H1 (cell line): ENCODE results near the gene SOBP. TPM values are rescaled to one million over a fixed set of nuclear protein-coding genes. Genes with fewer than 3 reads are reported as not detected.

Experiments
- CTCF ChIA-PET: fragments of 300-600 bp; sonication (Branson Sonifier 250); formaldehyde crosslinking; loops from one replicate; lab custom pipeline; 2021; ENCODE audit not compliant: partially characterized antibody; lab: Charles Lee
- POLR2A ChIA-PET: fragments of 300-600 bp; sonication (Branson Sonifier 250); formaldehyde crosslinking; loops from one replicate; lab custom pipeline; 2021; ENCODE audit warnings: inconsistent platforms; ENCODE audit not compliant: partially characterized antibody; lab: Charles Lee
- DNase-seq, 2 experiments: peaks; one replicate each; pipeline versions ENCODE4 v3.0.0 to v3.0.0-alpha.2; 2010 to 2022; ENCODE audit warnings: low spot score in 2 of 2, low read depth in 1 of 2, mixed read lengths in 1 of 2
- FAIRE-seq: peaks from 2 replicates; lab custom pipeline; 2011; peaks lifted over from hg19 to GRCh38; lab: Jason Lieb, UNC
- H2AFZ ChIP-seq: 2 replicates; pipeline ENCODE4 v1.8.1; 2012; ENCODE audit warnings: low read length, inconsistent platforms
- H2AK5ac ChIP-seq: 2 replicates; pipeline ENCODE4 v1.6.1; 2013; ENCODE audit warnings: low read depth, low read length
- H2BK120ac ChIP-seq: replicated peaks from 2 replicates; pipeline ENCODE3; 2013; ENCODE audit warnings: low read depth, low read length, inconsistent platforms
- H2BK12ac ChIP-seq: 2 replicates; pipeline ENCODE4 v1.6.1; 2013; ENCODE audit warnings: low read depth, low read length
- H2BK15ac ChIP-seq: 2 replicates; pipeline ENCODE4 v1.6.1; 2013; ENCODE audit warnings: low read length
- H2BK20ac ChIP-seq: 2 replicates; pipeline ENCODE4 v1.6.1; 2013; ENCODE audit warnings: low read length
- H2BK5ac ChIP-seq: 2 replicates; pipeline ENCODE4 v1.6.1; 2013; ENCODE audit warnings: low read depth, low read length
- H3K14ac ChIP-seq: 2 replicates; pipeline ENCODE4 v1.6.1; 2013; ENCODE audit warnings: inconsistent platforms; ENCODE audit not compliant: insufficient read length
- H3K18ac ChIP-seq: 2 replicates; pipeline ENCODE4 v1.6.1; 2013; ENCODE audit warnings: low read length; ENCODE audit errors: extremely low read depth
- H3K23ac ChIP-seq: 2 replicates; pipeline ENCODE4 v1.6.1; 2013; ENCODE audit warnings: inconsistent platforms; ENCODE audit not compliant: insufficient read length
- H3K23me2 ChIP-seq: 2 replicates; pipeline ENCODE4 v1.6.1; 2013; ENCODE audit warnings: low read depth, low read length
- H3K27ac ChIP-seq: 2 replicates; pipeline ENCODE4 v1.6.1; 2011; ENCODE audit warnings: low read depth, low read length, inconsistent platforms
- H3K27me3 ChIP-seq, 4 experiments: replicated peaks in 1 of 4; 1 replicate in 1 of 4; 2 replicates in 3 of 4; pipeline versions ENCODE4 v1.6.1 to v1.8.1; 2011 to 2013; ENCODE audit warnings: low read length in 3 of 4, mild to moderate bottlenecking in 3 of 4, inconsistent platforms in 2 of 4, mixed read lengths in 2 of 4, moderate library complexity in 1 of 4; ENCODE audit not compliant: control insufficient read depth in 3 of 4, insufficient read depth in 3 of 4; ENCODE audit errors: extremely low read depth in 1 of 4
- H3K36me3 ChIP-seq, 4 experiments: 2 replicates each; pipeline versions ENCODE4 v1.6.1 to v1.8.1; 2011 to 2013; ENCODE audit warnings: mild to moderate bottlenecking in 4 of 4, low read length in 3 of 4, moderate library complexity in 2 of 4, control low read depth in 1 of 4, inconsistent platforms in 1 of 4; ENCODE audit not compliant: insufficient read depth in 4 of 4, control insufficient read depth in 2 of 4
- H3K4ac ChIP-seq: replicated peaks from 2 replicates; pipeline ENCODE3; 2013; ENCODE audit warnings: low read length, low read depth, mixed read lengths, inconsistent platforms; ENCODE audit not compliant: insufficient read length
- H3K4me1 ChIP-seq, 4 experiments: replicated peaks in 1 of 4; 1 replicate in 1 of 4; 2 replicates in 3 of 4; pipeline versions ENCODE4 v1.6.1 to v1.8.1; 2011 to 2013; ENCODE audit warnings: low read length in 3 of 4, inconsistent platforms in 2 of 4, mixed read lengths in 1 of 4; ENCODE audit not compliant: insufficient read depth in 4 of 4, control insufficient read depth in 3 of 4
- H3K4me2 ChIP-seq, 2 experiments: 2 replicates each; pipeline versions ENCODE4 v1.6.1 to v1.8.1; 2011 to 2013; ENCODE audit warnings: low read depth in 2 of 2, low read length in 2 of 2, control low read depth in 1 of 2, inconsistent platforms in 1 of 2, mild to moderate bottlenecking in 1 of 2; ENCODE audit not compliant: insufficient read depth in 1 of 2
- H3K4me3 ChIP-seq, 4 experiments: fragments of 200-600, 300-600 bp in 1 of 4; sonication (generic), shearing (Covaris generic), sonication (Bioruptor Twin) in 1 of 4; 2 replicates each; pipeline versions ENCODE4 v1.5.1 to v1.8.1; 2011 to 2016; ENCODE audit warnings: low read length in 4 of 4, low read depth in 3 of 4, control low read depth in 2 of 4, inconsistent platforms in 2 of 4, mild to moderate bottlenecking in 2 of 4, mixed read lengths in 1 of 4, moderate library complexity in 1 of 4; ENCODE audit not compliant: insufficient read depth in 2 of 4; ENCODE audit errors: extremely low read depth in 1 of 4
- H3K56ac ChIP-seq: replicated peaks from 2 replicates; pipeline ENCODE3; 2013; ENCODE audit warnings: low read depth, mild to moderate bottlenecking, mixed read lengths, low read length, inconsistent platforms; ENCODE audit not compliant: insufficient read length
- H3K79me1 ChIP-seq: 2 replicates; pipeline ENCODE4 v1.6.1; 2013; ENCODE audit warnings: low read depth, low read length, control low read depth
- H3K79me2 ChIP-seq, 2 experiments: 2 replicates each; pipeline versions ENCODE4 v1.6.1 to v1.8.1; 2012 to 2013; ENCODE audit warnings: low read length in 2 of 2, mild to moderate bottlenecking in 2 of 2, inconsistent platforms in 1 of 2; ENCODE audit not compliant: insufficient read depth in 2 of 2, control insufficient read depth in 1 of 2
- H3K9ac ChIP-seq, 4 experiments: replicated peaks in 1 of 4; 1 replicate in 1 of 4; 2 replicates in 3 of 4; pipeline versions ENCODE4 v1.6.1 to v1.8.1; 2011 to 2013; ENCODE audit warnings: low read depth in 3 of 4, low read length in 3 of 4, control low read depth in 2 of 4, mild to moderate bottlenecking in 2 of 4, moderate library complexity in 2 of 4, inconsistent platforms in 1 of 4; ENCODE audit errors: extremely low read depth in 1 of 4
- H3K9me3 ChIP-seq, 2 experiments: 2 replicates each; pipeline versions ENCODE4 v1.6.1 to v1.8.1; 2012 to 2013; ENCODE audit warnings: mild to moderate bottlenecking in 2 of 2, moderate library complexity in 2 of 2, control low read depth in 1 of 2, inconsistent platforms in 1 of 2, low read depth in 1 of 2, low read length in 1 of 2, mixed read lengths in 1 of 2; ENCODE audit not compliant: insufficient read depth in 2 of 2
- H4K20me1 ChIP-seq, 2 experiments: replicated peaks in 1 of 2; 2 replicates each; pipeline versions ENCODE3 to v1.8.1; 2011 to 2013; ENCODE audit warnings: inconsistent platforms in 2 of 2, low read length in 2 of 2, mild to moderate bottlenecking in 1 of 2; ENCODE audit not compliant: insufficient read depth in 2 of 2, control insufficient read depth in 1 of 2
- H4K5ac ChIP-seq: 2 replicates; pipeline ENCODE4 v1.6.1; 2013; ENCODE audit warnings: low read length, low read depth, mixed read lengths, inconsistent platforms; ENCODE audit not compliant: insufficient read length
- H4K8ac ChIP-seq: 2 replicates; pipeline ENCODE4 v1.8.0; 2013; ENCODE audit warnings: mild to moderate bottlenecking, moderate library complexity, low read length, inconsistent platforms; ENCODE audit not compliant: insufficient read depth; ENCODE audit errors: extremely low read depth
- H4K91ac ChIP-seq: replicated peaks from 2 replicates; pipeline ENCODE3; 2013; ENCODE audit warnings: low read length, mixed read lengths, inconsistent platforms; ENCODE audit not compliant: insufficient read length
- CBX8 ChIP-seq: fragments of 300-800, 300-1000 bp; sonication (generic); IDR thresholded peaks from 2 replicates; pipeline ENCODE4 v1.7.1; 2016; ENCODE audit warnings: low read depth, low read length, borderline replicate concordance
- CREB1 ChIP-seq: IDR thresholded peaks from 2 replicates; pipeline ENCODE4 v1.6.1; 2012; ENCODE audit warnings: inconsistent platforms
- CTBP2 ChIP-seq: IDR thresholded peaks from 2 replicates; pipeline ENCODE4 v1.7.0; 2011; ENCODE audit warnings: borderline replicate concordance, mild to moderate bottlenecking, moderate library complexity, mixed read lengths, low read length; ENCODE audit not compliant: insufficient read depth, insufficient read length
- GABPA ChIP-seq: IDR thresholded peaks from 2 replicates; pipeline ENCODE4 v1.6.1; 2011; ENCODE audit warnings: mild to moderate bottlenecking, low read length, moderate library complexity, borderline replicate concordance; ENCODE audit not compliant: insufficient read depth
- GTF2F1 ChIP-seq: IDR thresholded peaks from 2 replicates; pipeline ENCODE4 v1.6.1; 2012; ENCODE audit warnings: low read depth, low read length, improper control_type of control experiment, borderline replicate concordance
- KDM4A ChIP-seq: IDR thresholded peaks from one replicate; pipeline ENCODE4 v1.7.1; 2012; ENCODE audit warnings: low read depth, mild to moderate bottlenecking, moderate library complexity, low read length, inconsistent platforms; ENCODE audit not compliant: severe bottlenecking
- NANOG ChIP-seq: IDR thresholded peaks from 2 replicates; pipeline ENCODE4 v1.6.1; 2011; ENCODE audit warnings: low read length, low read depth, mild to moderate bottlenecking, inconsistent platforms; ENCODE audit not compliant: insufficient read depth, poor library complexity, severe bottlenecking
- SIN3A ChIP-seq, 2 experiments: IDR thresholded peaks in 1 of 2; conservative IDR thresholded peaks in 1 of 2; 2 replicates each; pipeline ENCODE4 v1.6.1; 2011 to 2012; ENCODE audit warnings: low read length in 2 of 2, improper control_type of control experiment in 1 of 2, low read depth in 1 of 2, mild to moderate bottlenecking in 1 of 2
- SP4 ChIP-seq: IDR thresholded peaks from 2 replicates; pipeline ENCODE4 v1.6.1; 2012; ENCODE audit warnings: low read length, inconsistent platforms
- SUZ12 ChIP-seq: fragments of 200-600 bp; sonication (generic); IDR thresholded peaks from 2 replicates; pipeline ENCODE4 v1.6.1; 2012; ENCODE audit warnings: mild to moderate bottlenecking, inconsistent platforms, low read length, moderate library complexity, mixed read lengths
- TAF7 ChIP-seq: optimal IDR thresholded peaks from 2 replicates; pipeline ENCODE3; 2011; ENCODE audit warnings: low read depth, mild to moderate bottlenecking, inconsistent platforms, low read length, moderate library complexity, borderline replicate concordance
- TBP ChIP-seq: IDR thresholded peaks from 2 replicates; pipeline ENCODE4 v1.6.1; 2011; ENCODE audit warnings: low read depth, low read length, improper control_type of control experiment
- TCF12 ChIP-seq: IDR thresholded peaks from 2 replicates; pipeline ENCODE4 v1.6.1; 2011; ENCODE audit warnings: low read depth, mild to moderate bottlenecking, low read length
- TEAD4 ChIP-seq: IDR thresholded peaks from 2 replicates; pipeline ENCODE4 v1.6.1; 2012; ENCODE audit warnings: low read depth, low read length, inconsistent platforms, mixed read lengths
- WGBS, 2 experiments: shearing (Covaris generic) in 1 of 2; methylation state at CpG; one replicate each; pipeline versions ENCODE4 v1.1.6 to v1.1.7; 2013 to 2015; ENCODE audit warnings: low lambda C conversion rate in 2 of 2, mixed read lengths in 2 of 2, inconsistent platforms in 1 of 2, low coverage in 1 of 2, missing lambda C conversion rate in 1 of 2; ENCODE audit not compliant: insufficient replicate concordance in 2 of 2, insufficient coverage in 1 of 2, insufficient read length in 1 of 2; ENCODE audit errors: extremely low coverage in 1 of 2, missing lambda C conversion rate in 1 of 2; 5-methylcytosine and 5-hydroxymethylcytosine counted together
- polyA plus RNA-seq, 7 experiments: library from polyadenylated mRNA; depleted of rRNA in 3 of 7; stranded (reverse) in 5 of 7; unstranded in 2 of 7; fragments of >200 nt in 5 of 7; fragments of 200-250 nt in 2 of 7; gene quantifications; 1 replicate in 5 of 7; 2 replicates in 1 of 7; 4 replicates in 1 of 7; pipeline versions ENCODE4 v1.2.1 to v1.2.3, GENCODE V29; 2011 to 2013; ENCODE audit warnings: missing spikeins in 2 of 7, mixed read lengths in 2 of 7
- total RNA-seq: library from RNA; stranded (reverse); fragmentation: NEBNext Ultra II Directional; extraction: Animal tissue kit (Norgen Biotek cat#: 25700); gene quantifications from 2 replicates; pipeline ENCODE4 v1.2.1, GENCODE V29; 2021

The SOBP gene
- total and polyA plus RNA-seq, 2 of the 8 experiments (the other 6 are each of a cell fraction or from before 2014, with no cell fraction given): 0.45 to 6.2 TPM

DNA sequence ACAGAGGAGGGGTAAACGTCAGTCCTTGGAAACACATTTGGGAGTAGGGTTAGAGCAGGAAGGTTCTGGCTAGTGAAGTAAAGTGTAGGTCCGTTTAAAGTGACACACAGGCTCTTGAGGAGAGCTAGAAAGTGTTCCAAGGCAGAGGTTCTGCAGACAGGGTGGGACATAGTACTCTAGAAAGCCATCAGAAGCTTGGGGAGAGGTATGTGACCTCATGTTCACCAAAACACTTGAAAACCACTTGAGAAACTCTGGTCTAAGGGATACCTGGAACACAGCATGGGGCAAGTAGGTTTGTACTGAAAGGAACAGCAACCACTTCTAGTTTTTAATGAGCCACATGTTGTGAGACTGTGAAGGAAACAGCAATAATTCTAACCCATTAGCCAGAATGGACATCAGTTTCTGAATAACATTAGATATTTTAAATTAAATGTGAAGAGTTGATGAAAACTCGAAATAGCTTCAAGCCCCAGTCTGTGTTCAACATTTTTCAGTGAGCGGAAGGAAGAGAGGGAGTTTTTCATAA lies 49.0 kb downstream of the SOBP start:
- POLR2A ChIA-PET: no interaction called here
- no peak overlapping the region for H4K91ac ChIP-seq
- H3K27ac ChIP-seq: no peak overlapping the region
- peaks cover 2 to 12% (median 10%) of the 10 kb centered on the region in 4 experiments; a peak in 6 of 7 replicates for H3K4me1 ChIP-seq
- 0 out of 2 replicates have a peak overlapping the region, but pooled peaks have one; percentile 12 for H2BK5ac ChIP-seq
- no peak for DNase-seq
- H3K36me3 ChIP-seq: no peaks in the 10 kb centered on the region
- no peak for FAIRE-seq
- no peak overlapping the region for H2BK15ac ChIP-seq
- no peak overlapping the region for H3K4me2 ChIP-seq
- H2AFZ ChIP-seq: no peak overlapping the region
- no peaks in the 10 kb centered on the region for H3K27me3 ChIP-seq
- H4K5ac ChIP-seq: no peak overlapping the region
- H3K9ac ChIP-seq: no peak overlapping the region
- no peaks in the 10 kb centered on the region for H3K23me2 ChIP-seq
- H3K79me1 ChIP-seq: no peaks in the 10 kb centered on the region; the same call in 1 of the 2 replicates
- H2BK120ac ChIP-seq: no peak overlapping the region
- H3K4me3 ChIP-seq: no peak overlapping the region
- no peak overlapping the region for H3K23ac ChIP-seq
- H3K79me2 ChIP-seq: no peaks in the 10 kb centered on the region
- no peak overlapping the region for H2AK5ac ChIP-seq
- H3K14ac ChIP-seq: no peak overlapping the region
- no peak overlapping the region for H3K18ac ChIP-seq
- no peak overlapping the region for H2BK20ac ChIP-seq
- no peak overlapping the region for H4K8ac ChIP-seq
- WGBS, 2 experiments: 88% methylated on average over 4 of the region's 4 CpGs; no CpG with 5 or more reads in 1 of the 2 experiments
- H2BK12ac ChIP-seq: peak overlapping the region; percentile 69; the same call in 1 of the 2 replicates
- no peaks in the 10 kb centered on the region for H3K9me3 ChIP-seq
- CTCF ChIA-PET: interaction anchor here (0.7 to 1.5 kb wide), 4 partner anchors 10 to 117 kb away, joined by 3 read pairs; no protein-coding TSS in a partner anchor
- no peaks in the 10 kb centered on the region for H4K20me1 ChIP-seq
- H3K56ac ChIP-seq: no peak overlapping the region
- H3K4ac ChIP-seq: no peak overlapping the region
- TF ChIP-seq TEAD4: no peak
- no peak for TF ChIP-seq TBP
- no peak for TF ChIP-seq CTBP2
- no peak for TF ChIP-seq CREB1
- TF ChIP-seq SP4: no peak
- TF ChIP-seq SUZ12: no peak
- no peak for TF ChIP-seq GABPA
- no peak for TF ChIP-seq CBX8
- no peak for TF ChIP-seq TCF12
- no peak for TF ChIP-seq TAF7
- no peak for TF ChIP-seq SIN3A (conservative IDR thresholded peaks at IDR 0.05 in 1 of 2, IDR thresholded peaks at IDR 0.05 in 1 of 2; ENCODE audit: low read depth in 1 of 2, low read length in 2 of 2)
- TF ChIP-seq NANOG: no peak
- no peak for TF ChIP-seq GTF2F1
- no peak for TF ChIP-seq KDM4A
